SU-DHL-6 (cell line): ENCODE measurements around the gene PYROXD2.

ENCODE experiments used
- EZH2phosphoT487 ChIP-seq: fragments of 200-600 bp; sonication (generic), shearing (Covaris generic); conservative IDR thresholded peaks from 2 replicates; pipeline ENCODE4 v1.6.1; 2018; ENCODE audit warnings: mild to moderate bottlenecking, antibody characterized with exemption, low read length, moderate library complexity, mixed read lengths
- TF ChIP-seq, protein P1 (sequence below): fragments of 200-600 bp; sonication (generic); IDR thresholded peaks from one replicate; pipeline ENCODE4 v1.5.1; 2017; ENCODE audit warnings: antibody characterized with exemption, mild to moderate bottlenecking, low read length, moderate library complexity; ENCODE audit not compliant: insufficient read depth, poor library complexity, severe bottlenecking

GRCh38 chr10:98338896-98339295 lies 76.1 kb downstream of the PYROXD2 start:
- no peak for TF ChIP-seq EZH2phosphoT487
- TF ChIP-seq, protein P1, sequence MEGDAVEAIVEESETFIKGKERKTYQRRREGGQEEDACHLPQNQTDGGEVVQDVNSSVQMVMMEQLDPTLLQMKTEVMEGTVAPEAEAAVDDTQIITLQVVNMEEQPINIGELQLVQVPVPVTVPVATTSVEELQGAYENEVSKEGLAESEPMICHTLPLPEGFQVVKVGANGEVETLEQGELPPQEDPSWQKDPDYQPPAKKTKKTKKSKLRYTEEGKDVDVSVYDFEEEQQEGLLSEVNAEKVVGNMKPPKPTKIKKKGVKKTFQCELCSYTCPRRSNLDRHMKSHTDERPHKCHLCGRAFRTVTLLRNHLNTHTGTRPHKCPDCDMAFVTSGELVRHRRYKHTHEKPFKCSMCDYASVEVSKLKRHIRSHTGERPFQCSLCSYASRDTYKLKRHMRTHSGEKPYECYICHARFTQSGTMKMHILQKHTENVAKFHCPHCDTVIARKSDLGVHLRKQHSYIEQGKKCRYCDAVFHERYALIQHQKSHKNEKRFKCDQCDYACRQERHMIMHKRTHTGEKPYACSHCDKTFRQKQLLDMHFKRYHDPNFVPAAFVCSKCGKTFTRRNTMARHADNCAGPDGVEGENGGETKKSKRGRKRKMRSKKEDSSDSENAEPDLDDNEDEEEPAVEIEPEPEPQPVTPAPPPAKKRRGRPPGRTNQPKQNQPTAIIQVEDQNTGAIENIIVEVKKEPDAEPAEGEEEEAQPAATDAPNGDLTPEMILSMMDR, result no peak
